HL-60 (cell line): ENCODE results near the gene RAB40B.

Experiments used
- CTCF ChIP-seq: IDR thresholded peaks from one replicate; pipeline ENCODE4 v1.5.1; 2011; ENCODE audit warnings: low read length, control low read depth, inconsistent platforms; ENCODE audit not compliant: insufficient read depth
- POLR2AphosphoS5 ChIP-seq: IDR thresholded peaks from 2 replicates; pipeline ENCODE4 v1.6.1; 2012; ENCODE audit warnings: low read depth
- SPI1 ChIP-seq: IDR thresholded peaks from 2 replicates; pipeline ENCODE4 v1.6.1; 2012; ENCODE audit warnings: low read depth, mild to moderate bottlenecking, borderline replicate concordance
- TF ChIP-seq, protein P1 (sequence below): IDR thresholded peaks from 2 replicates; pipeline ENCODE4 v1.6.1; 2012; ENCODE audit warnings: low read depth; ENCODE audit not compliant: insufficient replicate concordance

DNA sequence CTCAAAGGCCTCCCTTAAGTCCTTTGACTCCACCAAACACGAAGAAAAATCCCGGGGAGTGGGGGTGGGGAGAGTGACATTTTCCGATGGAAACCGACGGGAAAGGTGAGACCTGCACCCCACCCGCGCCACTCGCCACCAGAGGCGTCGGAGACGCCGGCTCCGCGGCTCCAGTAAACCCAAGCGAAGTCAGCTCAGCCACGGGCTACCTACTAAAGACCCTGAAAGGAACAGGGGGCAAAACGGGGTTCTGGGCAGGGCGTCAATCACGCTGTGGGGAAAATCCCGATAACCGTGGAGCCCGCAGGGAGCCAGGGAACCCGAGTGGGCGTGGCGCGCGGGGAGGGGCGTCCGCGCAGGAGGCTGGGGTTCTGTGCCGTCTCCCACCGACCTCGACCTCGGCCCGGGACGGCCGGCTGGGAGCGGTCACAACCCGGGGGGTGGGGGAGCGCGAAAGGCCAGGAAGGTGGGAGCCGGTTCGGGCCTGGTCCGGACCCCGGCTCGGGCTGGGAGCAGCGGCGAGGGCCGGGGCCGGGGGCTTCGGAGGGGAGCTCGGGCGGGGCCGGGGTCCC lies 50.8 kb downstream of the RAB40B start:
- TF ChIP-seq CTCF (no peak), POLR2AphosphoS5 (no peak), SPI1 (no peak)
- TF ChIP-seq, protein P1, sequence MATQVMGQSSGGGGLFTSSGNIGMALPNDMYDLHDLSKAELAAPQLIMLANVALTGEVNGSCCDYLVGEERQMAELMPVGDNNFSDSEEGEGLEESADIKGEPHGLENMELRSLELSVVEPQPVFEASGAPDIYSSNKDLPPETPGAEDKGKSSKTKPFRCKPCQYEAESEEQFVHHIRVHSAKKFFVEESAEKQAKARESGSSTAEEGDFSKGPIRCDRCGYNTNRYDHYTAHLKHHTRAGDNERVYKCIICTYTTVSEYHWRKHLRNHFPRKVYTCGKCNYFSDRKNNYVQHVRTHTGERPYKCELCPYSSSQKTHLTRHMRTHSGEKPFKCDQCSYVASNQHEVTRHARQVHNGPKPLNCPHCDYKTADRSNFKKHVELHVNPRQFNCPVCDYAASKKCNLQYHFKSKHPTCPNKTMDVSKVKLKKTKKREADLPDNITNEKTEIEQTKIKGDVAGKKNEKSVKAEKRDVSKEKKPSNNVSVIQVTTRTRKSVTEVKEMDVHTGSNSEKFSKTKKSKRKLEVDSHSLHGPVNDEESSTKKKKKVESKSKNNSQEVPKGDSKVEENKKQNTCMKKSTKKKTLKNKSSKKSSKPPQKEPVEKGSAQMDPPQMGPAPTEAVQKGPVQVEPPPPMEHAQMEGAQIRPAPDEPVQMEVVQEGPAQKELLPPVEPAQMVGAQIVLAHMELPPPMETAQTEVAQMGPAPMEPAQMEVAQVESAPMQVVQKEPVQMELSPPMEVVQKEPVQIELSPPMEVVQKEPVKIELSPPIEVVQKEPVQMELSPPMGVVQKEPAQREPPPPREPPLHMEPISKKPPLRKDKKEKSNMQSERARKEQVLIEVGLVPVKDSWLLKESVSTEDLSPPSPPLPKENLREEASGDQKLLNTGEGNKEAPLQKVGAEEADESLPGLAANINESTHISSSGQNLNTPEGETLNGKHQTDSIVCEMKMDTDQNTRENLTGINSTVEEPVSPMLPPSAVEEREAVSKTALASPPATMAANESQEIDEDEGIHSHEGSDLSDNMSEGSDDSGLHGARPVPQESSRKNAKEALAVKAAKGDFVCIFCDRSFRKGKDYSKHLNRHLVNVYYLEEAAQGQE = no peak
